ENCODE results near the gene ZNG1B.
"Not testable (repeated sequence)": the region's sequence is repeated elsewhere in the genome, so short reads cannot be mapped to it uniquely, and the experiment has no call there.

The ZNG1B gene

GRCh38 chr2:113503094-113504042, 65.9 kb downstream of the ZNG1B start:
- DNase-seq (ENCODE audit: low spot score): peak; percentile 52

DNA sequence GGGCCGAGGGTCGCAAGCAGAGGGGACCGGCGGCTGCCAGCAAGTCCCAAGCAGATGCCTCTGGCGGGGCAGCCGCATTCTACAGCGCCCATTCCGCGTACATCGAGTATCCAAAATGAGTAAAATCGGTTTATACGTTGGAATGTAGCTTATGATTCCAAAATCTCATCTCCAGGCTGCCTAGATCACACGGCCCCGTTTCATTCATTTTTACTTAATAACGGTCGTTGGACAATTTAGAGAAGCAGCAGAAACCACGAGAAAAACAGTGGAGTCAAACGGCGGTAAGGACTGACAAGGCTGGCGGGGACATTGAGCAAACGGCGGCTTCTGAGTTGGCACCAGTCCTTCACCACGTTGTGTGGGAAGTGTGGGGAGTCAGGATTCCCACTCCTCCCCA, 66.6 kb downstream of the ZNG1B start:
- DNase-seq (ENCODE audit: low spot score): peak; percentile 2

DNA sequence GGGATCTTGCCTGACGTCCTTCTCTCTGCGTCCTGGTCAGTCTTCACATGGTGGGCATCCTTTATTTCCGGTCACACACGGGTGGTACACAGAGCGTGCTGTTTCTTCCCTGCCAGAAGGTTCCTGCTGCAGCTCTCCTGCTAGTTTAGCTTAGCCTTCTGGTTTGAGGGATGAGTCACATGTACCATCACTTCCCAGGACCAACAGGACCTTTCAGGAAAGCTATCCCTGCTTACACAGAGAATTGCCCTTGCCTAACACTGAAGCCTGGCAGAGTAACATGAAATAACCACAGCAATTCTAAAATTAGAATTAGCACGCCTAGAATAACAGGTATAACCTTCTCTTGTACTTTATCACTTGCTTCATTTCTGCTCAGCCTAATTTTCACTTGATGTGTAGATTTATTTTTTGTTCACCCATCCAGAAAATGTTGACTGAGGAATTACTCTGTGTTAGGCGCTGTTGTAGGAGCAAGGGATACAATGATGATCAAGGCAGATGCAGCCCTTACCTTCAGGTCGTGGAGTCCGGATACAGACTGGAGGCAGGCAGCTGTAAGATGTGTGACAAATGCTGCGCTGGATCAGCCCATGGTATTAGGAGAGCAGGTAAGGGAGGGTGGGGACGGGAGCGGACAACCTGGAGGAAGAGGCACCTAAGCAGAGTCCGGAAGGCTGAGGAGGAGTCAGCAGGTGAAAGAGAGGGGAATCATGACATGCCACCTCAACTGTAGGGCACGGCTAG, 70.1 kb downstream of the ZNG1B start:
- not testable (repeated sequence) for DNase-seq (ENCODE audit: low spot score)

- DNase-seq (ENCODE audit: low spot score): not testable (repeated sequence)
Observed at GRCh38 chr2:113508187-113508586, 70.7 kb downstream of the ZNG1B start.

DNA sequence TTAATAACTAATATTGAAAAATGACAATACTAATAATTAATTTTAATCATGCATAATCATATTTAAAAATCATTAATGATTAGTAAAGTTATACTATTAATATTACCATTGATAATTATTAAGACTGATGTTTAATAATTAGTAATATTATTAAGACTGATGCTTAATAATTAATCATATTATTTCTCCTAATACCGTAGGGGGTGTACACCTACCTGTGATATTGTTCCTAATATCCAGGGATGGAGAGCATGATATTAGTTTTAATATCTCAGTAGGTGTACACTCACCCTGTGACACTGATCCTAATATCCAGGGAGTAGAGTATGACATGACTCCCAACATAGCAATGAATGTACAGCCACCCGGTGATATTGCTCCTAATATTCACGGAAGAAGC, 73.4 kb downstream of the ZNG1B start:
- not testable (repeated sequence) for DNase-seq (ENCODE audit: low spot score)

- peak; percentile 3 for DNase-seq (ENCODE audit: low spot score)
Observed at GRCh38 chr2:113511859-113512258, 74.4 kb downstream of the ZNG1B start.

GRCh38 chr2:113515457-113515856, 78.0 kb downstream of the ZNG1B start:
- DNase-seq (ENCODE audit: low spot score): not testable (repeated sequence)

GRCh38 chr2:113515995-113516394, 78.5 kb downstream of the ZNG1B start:
- not testable (repeated sequence) for DNase-seq (ENCODE audit: low spot score)

DNA sequence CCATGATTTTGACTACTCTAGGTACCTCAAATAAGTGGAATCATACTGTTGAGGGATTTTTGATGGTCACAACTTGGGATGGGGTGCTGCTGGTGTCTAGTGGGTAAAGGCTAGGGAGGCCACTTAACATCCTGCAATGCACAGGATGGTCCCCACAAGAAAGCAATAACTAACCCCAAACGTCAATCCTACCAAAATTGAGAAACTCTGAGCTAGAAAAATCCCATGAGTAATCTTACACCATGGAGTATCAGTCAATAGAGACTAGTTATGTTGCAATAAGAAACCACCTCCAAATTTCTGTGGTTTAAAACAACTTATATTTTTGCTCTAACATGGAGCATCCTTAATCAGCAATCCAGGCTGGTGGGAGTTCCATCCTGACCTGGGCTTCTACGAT, 79.5 kb downstream of the ZNG1B start:
- not testable (repeated sequence) for DNase-seq (ENCODE audit: low spot score)

DNA sequence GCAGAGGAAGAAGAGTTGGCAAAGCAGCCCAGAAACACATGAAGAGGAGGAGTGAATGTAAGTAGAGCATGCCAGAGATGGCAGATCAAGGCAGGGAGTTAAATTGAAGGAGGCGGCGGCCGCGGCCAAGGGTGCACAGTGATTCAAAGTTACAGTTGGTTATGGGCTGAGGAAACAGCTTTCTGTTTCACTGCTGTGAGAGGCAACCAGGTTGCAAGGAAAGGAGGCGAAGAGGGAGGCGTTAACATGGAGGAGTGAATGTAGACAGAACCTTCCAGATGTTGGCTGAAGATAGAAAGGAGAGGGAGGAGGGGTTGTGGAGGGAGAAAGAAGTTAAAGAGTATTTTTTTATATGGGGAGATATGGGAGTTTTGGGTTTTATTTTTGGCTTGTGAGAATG, 83.3 kb downstream of the ZNG1B start:
- DNase-seq (ENCODE audit: low spot score): not testable (repeated sequence)

DNA sequence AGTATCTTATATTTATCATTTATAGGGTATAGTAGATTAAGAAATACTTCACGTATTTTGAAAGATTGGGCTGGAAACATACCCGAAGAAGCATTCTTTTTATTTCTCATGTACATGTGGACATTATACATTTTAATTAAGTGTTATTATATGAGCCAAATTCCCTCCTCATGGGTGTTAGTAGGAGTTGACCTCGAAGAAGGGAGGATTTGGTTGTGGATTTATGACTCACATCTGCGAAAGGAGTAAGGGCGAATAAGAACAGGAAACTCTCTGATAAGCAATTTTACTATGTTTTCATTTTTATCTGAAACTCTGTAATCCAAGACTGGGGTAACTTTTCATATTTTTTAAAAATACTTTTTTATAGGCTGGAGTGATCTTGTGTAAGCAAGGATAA, 84.0 kb downstream of the ZNG1B start:
- not testable (repeated sequence) for DNase-seq (ENCODE audit: low spot score)

DNA sequence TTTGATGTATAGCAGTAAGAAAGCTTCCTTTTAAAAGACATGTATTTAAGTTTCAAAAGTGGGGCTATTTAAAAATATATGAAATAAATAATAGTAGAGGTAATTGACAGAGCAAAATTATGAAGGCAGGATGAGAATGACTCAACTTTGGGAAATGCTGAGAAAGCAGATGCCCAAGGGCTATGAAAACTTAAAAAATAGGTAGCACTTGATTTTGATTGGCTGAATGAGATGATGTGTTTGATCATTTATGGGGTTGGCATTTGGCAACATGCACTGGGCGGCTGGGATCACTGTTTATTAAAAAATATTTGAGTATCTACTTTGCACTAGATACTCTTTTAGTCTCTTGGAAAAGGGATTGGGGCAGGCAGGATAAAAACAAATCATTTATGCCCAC, 87.5 kb downstream of the ZNG1B start:
- not testable (repeated sequence) for DNase-seq (ENCODE audit: low spot score)

DNA sequence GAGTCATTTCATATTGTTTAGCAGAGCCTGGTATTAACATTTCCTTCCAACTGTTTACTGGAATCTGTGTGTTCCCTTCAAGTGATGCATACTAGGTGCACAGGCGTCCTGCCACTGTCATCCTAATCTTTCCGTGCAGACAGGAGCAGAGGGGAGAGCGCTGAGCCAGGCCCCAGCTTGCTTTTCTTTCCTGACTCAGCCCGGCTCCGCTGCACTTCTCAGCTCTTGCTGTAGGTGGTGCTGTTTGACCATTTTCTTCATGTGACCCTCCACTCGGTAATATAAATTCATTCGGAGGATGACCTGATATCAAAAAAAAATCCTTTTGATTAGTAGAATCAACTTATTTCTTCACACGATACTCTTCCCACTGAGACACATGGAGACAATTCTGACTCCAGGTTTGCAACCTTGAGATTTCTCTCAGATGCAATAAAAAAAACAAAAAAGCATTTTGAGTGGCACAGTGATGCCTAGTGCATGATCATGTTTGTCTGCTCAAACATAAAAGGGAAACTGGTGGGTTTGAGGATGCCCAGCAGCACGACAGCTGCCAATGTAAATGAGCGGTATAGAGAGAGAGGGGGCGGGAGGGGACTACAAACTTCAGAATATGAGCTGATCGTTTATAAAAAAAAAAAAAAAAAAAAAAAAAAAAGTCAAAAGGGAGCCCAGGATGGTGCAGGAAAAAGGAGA, 90.0 kb downstream of the ZNG1B start:
- not testable (repeated sequence) for DNase-seq (ENCODE audit: low spot score)

DNA sequence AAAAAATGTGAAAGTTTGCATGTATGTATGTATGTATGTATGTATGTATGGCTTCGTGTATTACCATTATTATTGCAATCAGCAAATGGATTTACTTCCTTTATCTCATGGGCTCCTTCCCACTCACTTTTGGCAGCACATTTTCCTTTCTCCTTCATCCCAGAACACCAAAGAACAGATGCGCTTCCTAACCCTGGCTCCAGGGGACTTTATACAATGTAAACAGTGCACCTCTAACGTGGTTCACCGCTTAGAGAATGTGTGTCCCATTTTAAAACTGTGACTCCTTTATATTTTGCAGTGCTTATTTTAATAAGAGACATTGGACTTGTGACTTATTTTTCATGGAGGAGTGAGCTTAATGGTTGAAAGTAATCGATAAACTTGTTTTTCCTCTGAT, 90.6 kb downstream of the ZNG1B start:
- not testable (repeated sequence) for DNase-seq (ENCODE audit: low spot score)

DNA sequence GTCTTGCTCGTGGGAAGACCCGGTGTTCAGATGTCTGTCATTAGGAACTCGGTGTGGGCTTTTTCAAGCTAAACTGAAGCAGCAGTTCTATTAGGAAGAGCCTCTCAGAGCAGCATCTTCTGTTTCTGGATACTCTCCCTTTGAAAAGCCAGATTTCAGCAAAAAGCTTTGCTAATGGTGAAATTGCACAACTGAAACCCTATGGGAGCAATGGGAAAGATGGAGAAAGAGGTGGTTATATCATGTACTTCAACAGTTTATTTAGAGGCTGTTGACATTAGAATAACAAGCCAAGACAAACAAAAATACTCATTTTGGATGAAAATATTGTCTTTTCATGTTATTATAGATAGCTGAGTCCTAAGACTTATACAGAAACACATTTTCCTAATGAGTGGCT, 91.4 kb downstream of the ZNG1B start:
- not testable (repeated sequence) for DNase-seq (ENCODE audit: low spot score)

DNA sequence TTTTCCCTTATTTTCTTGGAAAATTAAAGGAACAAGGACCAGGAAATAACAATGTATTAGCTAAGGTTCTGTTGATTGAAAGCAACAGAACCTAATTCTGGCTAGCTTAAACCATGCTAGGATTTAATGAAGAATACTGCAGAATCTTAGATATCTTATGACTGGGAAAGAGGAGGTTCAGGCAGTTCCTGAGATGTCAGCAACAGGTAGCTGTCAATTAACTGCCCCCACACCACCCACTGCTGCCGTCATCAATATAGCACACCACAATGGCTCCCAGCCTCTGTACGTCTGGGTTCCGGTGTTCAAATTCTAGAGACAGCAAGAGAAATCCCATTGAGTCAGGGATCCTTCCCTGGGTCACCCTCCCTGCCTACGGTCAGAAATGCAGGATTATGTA, 95.5 kb downstream of the ZNG1B start:
- not testable (repeated sequence) for DNase-seq (ENCODE audit: low spot score)

GRCh38 chr2:113536573-113536972, 99.1 kb downstream of the ZNG1B start:
- DNase-seq (ENCODE audit: low spot score): not testable (repeated sequence)

DNA sequence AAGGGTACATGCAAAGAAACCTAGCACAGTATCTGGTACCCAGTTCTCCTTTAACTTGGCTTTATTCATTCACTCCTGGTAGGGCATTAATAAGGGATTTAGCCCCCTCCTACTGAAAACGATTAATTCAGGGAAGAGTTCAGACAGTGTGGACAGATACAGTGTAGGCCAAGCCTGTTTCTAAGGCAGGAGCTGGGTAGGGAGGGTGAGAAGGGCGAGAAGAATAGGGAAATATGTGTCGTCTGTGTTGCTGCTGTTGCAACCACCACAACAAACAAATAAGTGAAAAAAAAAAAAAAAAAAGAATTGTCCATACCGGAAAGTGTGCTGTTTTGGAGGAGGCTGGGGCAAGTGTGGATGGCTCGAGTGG, 103.3 kb downstream of the ZNG1B start:
- DNase-seq (ENCODE audit: low spot score): not testable (repeated sequence)

DNA sequence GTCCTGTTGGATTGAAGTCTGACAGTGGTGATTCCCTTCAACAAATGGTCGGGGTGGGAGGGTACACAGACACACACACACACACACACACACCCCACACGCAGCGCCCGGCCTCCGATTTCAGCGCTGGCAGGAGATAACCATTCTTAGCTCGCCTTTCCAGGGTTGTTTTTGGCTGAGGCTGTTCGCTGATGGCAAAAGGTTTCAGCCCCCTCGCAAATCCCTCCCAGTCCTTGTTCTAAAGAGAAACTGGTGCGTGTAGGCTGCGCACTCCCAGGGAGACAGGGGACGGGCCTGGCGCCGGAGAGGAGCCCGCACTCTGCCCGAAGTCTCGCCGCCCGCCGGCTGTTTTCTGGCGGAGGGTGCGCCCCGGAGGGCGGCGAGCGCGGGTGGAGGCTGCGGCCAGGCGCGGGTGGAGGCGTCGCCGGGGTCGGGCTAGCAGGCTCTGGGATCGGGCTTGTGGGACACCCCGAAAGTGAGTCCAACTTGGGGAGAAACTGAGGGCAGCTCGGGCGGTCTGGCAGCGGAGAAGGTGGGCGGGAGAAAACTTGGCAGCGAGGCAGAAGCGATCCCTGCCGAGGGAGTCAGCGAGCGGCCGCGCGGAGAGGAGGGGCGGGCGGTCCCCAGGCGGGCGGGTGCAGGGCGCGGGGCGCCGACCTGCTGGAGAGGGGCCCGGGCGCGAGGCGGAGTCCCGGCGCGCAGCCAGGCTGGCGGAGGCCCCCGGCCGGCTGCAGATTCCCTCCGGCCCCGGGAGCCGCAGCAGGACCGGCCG, 103.9 kb downstream of the ZNG1B start:
- DNase-seq (ENCODE audit: low spot score): peak; percentile 29

GRCh38 chr2:113541976-113542485, 104.5 kb downstream of the ZNG1B start:
- not testable (repeated sequence) for DNase-seq (ENCODE audit: low spot score)

- DNase-seq (ENCODE audit: low spot score): not testable (repeated sequence)
Observed at GRCh38 chr2:113542529-113542928, 105.0 kb downstream of the ZNG1B start.

All from D341Med (cell line).